GM21381 (cell line): ENCODE data around the gene EVX1.

Source experiments
- ATAC-seq: cut with Tn5 transposase; IDR thresholded peaks from one replicate; pipeline ENCODE4 v1.9.1; 2021; ENCODE audit warnings: mild to moderate bottlenecking, moderate library complexity; ENCODE audit not compliant: unreplicated experiment

EVX1 gene

DNA sequence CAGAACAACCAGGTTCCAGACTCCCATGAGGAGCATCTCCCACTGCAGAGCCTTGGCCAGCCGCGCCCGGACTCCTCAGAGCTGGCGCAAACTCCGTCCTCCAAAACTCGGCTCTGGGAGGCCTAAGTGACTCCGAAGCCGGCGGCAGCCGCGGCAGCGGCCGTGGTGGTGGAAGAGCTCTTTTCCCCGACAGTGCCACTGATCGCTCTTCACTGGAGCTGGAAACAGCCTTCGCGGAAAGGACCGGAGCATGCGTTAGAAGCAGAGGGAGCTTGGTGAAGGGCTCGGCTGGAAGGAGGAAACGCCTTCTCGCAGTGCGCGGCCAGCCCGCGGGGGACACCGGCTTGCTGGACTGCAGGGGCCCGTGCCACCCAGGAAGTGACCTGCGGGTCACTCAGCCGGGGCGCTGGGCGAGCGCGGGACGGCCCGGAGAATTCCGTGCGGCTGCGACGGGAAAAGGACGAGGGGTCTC is 37.7 kb upstream of the EVX1 start:
- ATAC-seq = no peak

DNA sequence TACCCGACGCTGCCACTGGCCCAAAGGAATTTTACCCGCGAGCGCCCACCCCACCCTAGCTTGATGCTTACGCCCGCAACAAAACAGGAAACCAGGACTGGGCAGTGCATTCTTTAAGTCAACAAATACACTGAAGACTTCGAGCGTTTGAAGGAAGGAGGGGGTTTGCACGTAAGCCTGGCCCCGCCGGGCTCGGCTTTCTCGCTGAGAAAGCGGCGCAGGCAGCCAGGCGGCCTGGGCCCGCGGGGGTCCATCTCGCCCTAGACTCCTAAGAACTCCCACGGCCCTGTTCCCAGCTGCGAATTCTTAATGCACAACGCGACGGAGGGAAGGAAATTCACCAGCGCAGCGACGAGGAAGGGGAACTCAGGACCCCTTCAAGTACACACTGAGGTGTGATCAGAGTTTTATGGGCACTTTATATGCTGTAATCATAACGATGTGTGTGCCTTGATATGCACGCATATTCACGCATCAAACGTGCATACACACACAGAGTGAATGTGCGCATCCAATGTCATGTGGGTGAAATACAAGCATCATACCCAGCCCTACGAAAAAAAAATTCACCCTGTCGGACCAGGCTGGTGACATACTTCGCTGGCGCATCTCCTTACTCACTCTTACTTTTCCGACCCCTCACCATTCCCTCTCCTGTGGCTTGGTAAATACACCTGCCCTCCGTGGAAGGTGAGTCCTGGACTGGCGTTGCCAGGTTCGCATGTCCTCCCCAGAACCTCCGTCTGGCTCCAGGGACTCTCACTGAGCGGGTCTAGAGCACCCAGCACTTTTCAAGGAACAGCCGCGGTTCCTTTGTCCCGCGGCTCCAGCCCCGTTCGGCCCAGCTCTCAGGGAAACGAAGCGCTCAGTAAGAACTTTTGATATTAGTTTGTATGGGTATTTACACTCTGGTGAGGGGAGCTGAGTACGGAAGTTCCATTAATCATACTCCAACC is 37.0 kb upstream of the EVX1 start:
- no peak for ATAC-seq

DNA sequence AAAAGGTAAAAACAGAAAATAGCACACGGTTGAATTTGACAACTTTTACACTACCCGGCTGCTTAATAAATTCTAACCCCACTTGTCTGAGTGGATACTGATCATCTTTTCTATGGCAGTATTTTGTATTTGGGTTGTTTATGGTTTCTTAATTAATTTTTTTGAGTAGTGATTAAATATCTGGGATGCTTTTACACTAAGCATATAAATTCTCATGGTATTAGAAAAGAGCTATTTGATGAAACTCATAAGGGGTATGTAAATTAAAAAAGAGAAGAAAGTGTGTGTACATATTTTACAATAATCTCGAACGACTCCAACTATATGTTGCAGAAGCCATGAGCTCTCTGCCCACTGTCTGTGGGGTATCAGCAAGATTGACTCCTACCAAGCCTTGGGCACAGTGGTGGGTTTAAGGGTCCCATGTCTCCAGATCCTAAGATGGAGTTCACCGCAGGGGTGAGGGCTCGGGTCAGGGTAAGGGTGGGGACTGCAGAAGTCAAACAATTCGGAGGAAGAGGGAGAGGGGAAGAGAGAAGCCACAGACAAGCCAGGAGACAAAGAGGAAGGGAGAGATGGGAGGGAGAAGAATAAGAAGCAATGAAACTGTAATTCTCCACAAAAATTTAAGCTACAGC is 35.1 kb upstream of the EVX1 start:
- ATAC-seq = no peak

DNA sequence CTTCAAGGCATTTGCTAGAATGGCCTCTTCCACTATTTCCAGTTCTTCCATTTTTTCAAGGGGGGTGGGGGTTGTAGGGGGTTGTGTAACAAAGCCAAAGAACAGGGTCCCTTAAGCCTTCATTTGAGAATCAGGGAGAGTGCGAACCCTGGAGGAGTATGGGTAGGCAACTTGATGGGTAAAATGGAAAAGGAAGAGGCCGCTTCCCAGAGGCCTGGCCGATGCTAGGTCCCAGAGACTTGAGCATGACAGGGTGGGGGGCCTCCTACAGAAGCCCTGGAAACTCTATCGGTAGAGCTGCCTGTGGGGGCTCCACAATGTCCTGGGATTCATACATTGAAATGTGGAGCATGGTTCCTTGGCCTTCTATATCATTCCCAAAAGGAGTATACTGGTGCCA is 33.6 kb upstream of the EVX1 start:
- no peak for ATAC-seq

DNA sequence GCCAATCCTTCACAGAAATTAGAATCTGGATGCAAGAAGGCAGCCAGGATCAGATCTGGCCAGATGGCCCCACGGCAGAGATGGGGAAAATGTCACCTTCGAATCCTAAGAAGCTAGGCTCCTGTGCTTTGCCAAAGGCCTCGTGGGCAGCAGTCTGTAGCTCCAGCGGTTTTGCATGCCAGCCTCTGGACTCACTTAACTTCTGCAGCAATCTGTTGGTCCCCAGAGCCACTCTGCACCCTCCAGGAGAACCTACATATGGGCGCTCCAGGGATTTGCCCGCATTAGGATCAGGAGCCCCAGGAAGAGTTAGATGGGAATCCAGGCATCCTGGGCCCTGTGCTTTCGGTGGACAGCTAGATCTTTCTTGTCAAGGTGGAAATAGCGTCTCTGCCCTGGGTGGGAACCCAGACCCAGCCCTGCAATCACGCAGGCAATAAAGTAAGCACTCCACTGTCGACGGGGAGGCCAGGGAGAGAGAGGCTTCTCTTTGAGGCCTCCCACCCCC is 32.6 kb upstream of the EVX1 start:
- no peak for ATAC-seq

DNA sequence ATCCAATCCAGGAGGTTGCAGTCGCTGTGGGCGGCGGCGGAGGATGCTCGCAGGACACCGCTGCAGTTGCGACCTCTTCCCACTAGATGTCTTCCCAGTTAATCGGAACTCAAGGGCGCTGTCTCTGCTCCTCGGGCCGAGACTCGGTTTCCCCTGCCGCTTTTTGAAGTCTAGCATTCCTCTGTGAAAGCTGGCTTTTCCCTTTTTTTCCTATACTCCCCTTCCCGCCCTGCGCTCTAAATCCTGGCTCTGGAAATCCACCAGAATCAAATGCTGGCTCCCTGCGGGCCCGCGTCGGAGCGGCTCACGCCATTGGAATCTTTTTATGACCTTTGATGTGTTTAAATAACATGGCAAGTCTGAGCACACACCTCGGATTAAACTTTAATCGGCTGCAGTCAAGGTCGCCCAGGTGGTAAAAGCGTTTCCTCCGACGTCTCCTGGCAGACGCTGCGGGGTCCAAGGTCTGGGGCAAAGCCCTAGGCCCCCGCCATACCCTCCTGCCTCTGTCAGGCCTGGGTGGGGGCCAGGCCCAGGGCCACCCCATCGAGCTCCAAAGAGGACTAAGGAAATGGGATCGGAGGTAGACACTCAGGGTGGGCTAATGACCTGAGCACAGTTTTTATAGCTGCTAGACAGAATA is 32.0 kb upstream of the EVX1 start:
- ATAC-seq = no peak

DNA sequence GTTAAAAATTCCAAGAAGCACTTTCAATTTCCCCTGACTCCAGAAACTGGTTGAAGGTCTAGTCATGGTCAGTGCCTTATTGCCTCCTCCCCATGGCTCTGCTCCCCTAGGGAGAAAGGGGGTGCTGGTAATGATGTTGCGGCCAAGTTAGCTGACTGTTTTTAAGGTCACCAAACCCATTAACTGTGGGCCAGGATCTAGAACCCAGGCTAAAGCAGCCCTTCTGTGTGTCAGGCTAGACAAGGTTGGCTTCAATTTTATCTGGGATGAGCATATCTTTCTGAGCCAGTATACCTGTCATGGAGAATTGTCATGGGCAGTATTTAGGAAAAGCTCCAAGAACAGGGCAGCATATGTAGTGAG is 31.5 kb upstream of the EVX1 start:
- no peak for ATAC-seq

DNA sequence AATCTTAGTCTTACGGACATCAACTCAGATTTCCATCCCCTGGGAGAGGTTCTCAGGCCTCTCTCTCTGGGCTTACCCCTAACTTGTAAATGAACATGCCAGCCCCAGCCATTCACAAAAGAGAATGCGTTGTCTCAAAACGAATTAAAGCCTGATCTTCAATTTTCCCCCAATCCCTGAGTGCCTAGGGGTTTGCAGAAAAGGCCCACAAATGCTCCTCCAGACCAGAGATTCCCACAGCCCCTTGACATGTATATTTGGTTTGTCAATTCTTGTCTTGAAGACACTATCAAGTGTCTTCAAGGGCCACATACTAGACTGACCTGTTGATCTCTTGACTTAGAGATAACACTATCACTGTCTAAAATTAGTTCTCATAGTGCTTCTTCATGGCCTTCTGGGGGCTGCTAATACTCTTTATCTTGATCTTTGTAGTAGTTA is 30.8 kb upstream of the EVX1 start:
- ATAC-seq = no peak

DNA sequence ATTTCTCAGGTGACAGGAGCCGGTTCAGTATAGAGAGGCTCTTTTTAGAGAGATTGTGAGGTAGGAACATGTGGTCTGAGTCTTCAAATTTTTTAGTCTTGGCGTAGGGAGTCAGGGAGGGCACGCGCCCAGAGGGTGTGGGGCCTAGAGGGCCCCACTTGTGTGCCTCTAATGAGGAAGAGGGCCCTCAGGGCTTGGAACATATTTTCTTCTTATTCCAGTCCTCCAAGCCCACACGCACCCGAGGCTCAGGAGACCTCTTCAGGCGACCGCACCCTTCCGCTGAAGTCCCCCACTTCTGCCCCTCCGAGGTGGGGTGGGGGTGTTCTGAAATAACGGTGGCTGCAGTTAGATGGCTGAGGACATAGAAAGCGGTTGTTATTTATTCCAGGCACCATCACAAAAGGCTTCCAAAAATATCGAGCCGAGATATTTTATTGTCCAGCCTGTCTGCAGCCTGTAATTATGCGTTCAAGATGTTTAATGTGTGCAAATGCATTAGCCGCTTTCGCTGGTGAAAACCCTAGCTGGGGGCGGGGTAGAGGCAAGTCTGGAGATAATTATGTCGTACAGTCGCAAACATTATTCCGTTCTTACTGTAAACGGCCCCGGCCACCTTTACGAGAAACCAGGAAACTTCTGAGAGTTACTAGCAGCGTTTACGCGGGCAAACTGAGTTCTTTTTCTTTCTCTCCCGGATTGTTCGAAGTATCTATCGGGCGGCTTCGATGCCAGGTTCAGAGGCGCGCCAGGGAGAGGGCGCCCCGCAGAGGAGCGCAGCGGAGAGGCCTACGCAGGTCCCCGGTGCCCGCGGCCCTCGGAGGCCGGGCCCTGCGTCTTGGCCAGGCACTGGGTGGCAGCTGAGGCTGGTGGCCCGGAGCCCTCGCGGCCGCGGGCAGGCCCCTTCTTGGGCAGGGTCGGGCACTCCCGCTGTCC is 29.8 kb upstream of the EVX1 start:
- ATAC-seq = no peak

DNA sequence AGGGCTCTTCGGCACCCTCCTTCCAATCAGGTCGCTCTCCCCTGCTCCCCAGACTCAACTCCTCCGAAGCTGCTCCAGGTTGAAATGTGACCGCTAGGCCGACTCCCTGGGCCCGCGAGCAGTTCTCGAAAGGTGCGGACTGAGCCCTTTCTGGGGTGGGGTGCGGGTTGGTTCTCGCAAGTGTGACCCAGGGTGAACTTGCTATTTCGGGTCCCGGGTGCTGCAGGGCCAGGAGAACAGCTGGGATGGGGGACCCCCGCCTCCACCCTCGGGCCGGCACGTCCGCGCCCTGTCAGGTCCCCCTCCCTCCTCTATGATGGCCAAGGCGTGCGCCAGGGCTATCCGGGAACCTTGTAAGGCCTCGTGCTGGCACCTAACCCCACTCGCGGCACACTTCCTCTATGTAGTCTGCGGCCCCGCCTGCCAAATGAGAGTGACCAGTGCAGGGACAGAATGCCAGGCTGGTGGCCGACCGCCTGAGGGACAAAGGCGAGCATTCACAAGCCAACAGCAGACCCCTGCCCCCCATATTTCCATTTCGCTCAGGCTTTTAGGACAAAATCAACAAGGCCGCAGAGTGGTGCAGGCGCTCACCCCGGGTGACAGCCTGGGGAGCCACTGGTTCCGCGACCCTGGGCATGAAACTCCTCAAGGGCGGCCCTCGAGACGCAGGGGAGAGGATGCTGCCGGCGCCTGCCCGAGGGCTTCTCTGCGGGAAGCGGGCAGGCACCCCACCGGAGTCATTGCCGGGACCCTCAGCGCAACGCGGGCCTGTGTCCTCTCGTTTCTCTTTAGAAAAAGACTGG is 29.0 kb upstream of the EVX1 start:
- no peak for ATAC-seq

DNA sequence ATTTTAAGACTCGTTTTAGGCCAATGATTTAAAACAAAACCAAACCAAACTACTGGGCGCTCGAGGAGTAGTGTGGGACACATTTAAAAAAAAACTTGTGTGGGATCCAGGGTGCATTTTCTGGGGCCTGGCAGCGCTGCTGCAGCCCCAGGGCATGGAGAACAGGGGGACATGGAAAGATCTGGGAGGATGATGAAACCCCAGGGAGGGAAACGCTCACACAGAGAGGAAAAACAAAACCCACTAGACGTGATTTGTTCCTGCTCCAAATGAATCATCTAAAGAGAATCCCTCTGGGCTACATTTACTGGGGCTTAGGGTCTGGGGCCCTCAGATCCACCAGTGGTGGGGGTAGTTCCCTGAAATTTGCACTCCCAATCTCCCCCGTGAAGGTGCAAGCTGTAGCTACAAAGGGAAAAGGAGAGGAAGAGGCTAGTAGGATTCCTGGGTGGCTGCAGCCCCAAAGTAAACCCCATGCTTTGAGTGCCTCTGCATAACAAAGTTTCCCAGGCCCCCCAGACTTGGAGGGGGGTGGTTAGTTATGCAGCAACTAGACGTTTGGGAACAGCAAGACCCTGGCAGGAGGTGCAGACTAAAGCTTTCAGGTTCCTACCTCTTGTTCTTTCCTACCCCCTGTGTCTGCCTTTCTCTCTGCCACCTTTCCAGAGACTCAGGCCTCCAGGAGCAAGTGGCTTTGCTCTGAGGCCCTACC is 28.2 kb upstream of the EVX1 start:
- no peak for ATAC-seq

DNA sequence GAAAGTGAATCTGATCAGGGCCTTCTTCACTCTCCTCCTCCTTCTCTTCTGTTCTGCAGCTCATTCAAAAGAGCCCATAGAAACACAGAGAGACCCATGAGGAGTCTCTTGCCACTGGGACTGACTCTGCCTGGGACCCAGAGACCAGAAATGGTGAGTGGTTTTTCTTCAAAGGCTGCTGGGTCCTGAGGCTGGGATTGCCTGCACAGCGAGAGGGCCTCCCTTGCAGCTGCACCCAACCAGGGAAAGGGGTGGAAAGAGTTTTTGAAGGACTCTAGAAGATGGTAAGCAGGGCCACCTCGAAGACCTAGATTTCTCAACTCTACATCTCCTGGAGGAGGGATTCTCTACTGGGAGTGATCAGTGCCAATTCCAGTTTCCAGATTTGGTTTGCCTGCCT is 27.2 kb upstream of the EVX1 start:
- ATAC-seq = no peak

DNA sequence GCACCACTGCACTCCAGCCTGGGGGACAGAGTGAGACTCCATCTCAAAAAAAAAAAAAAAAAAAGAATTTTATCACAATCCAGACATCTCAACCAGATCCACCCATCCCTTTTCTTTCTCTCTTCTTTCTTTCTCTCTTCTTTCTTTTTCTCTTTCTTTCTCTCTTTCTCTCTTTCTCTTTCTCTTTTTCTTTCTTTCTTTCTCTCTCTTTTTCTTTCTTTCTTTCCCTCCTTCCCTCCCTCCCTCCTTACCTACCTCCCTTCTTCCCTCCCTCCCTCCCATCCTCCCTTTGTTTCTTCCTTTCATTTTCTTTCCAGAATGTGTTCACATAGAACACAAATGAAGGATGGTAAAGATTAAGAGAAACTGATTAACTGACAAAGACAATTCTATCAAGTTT is 24.7 kb upstream of the EVX1 start:
- no peak for ATAC-seq

DNA sequence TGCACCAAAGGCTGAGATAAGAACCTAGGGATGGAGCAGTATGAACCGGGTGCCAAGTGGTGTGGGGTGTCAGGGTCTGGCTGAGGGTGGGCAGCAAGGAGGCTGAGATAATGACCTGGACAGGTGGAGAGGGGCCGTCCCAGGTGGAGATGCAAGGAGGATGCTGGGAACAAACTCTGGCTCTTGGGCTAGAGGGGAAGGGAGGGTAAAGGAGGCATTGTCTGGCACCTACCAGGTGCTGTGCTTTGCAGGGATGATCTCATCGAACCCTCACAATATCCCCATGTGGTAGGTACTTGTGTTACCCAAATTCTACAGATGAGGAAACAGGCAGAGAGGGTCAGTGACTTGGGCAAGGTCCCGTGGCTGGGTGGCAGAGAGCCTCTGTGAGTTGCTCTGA is 22.8 kb upstream of the EVX1 start:
- ATAC-seq = no peak

DNA sequence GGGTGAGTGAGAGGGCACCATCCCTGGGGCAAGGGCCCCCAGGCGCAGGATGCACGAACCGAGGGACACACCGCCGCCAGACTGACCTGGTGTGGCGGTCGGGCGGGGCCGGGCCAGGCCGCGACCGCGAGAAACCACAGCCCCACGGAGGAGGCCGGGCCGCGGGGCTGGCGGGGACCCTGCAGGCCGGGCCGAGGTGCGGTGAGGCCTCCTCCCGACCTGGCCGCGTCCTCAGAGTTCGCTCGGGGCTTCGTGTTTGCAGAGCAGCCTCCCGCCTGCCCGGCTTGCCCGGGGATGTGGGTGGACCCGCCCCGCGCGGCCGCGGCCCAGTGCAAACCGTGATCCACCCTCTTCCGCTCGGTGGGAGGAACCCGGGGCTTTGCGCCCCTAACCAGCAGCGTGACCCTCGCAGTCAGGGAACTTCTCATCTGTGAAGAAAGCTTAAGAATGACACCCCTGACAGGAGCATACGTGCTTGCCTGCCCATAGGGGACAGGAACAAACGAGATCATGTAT is 22.1 kb upstream of the EVX1 start:
- no peak for ATAC-seq

DNA sequence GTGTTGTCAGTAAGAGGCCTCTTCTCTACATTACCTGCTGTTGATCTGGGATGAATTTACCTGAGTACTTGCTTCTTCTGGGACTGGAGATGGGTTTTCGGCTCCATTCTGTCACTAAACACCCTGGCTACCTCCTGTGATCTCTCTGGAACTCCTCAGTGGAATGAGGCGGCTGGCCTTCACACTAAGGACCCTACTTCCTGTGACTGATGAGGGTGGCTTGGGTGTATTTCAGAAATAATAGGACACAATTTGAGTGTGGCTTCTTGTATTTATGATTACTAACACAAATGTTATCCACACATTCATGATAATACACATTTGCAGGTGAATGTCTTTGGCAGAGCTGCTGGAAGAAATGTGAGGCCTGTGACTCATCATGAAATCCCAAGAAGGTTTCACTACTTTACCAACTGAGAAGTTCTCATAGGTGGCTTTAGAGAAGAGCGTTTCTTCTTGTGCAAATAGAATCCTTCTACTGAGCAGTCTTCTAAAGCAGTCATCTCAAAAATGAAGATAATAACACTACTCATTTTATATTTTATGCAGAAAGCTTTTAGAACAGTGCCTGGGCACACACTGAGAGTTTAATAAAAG is 21.3 kb upstream of the EVX1 start:
- ATAC-seq = no peak

DNA sequence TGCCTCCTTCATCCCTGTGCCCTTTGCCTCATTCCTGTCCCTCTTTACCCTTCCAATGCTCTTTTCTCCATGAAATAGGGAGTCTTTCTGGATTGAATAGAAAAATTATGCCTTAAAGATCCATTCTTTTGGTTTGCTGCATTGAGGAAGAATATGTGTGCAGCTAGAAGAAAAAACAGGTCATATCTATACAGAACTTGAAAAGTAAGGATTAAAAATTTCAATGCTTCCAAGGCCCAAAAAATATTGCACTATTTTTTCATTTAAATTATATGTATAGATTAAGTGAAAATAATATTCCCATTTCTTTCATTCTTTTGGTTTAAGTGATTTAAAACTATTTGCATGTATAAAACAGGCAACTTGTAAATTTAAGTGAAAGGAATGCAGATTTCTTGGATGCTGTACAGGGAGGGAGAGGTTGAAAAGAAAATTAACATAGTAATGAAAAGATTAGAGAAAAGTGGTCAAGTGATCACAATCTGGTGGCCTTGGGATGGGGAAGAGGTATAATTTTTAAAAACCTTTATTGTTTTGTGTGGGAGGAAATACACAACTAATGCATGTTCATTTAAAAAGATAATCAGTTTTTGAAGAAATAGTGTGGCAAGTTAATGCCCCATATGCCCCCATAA is 18.5 kb upstream of the EVX1 start:
- ATAC-seq = no peak
